Coronary artery (tissue), 2 donors: Measurements from ENCODE around the gene NMT1.

Source experiments
- DNase-seq: peaks from one replicate; pipeline ENCODE4 v3.0.0-alpha.2; 2017; ENCODE audit warnings: low spot score
- H3K27ac ChIP-seq, 2 donors: fragments of 200-600 bp; sonication (generic); one replicate each; pipeline ENCODE4 v1.5.1; 2016 to 2019
- H3K4me3 ChIP-seq: fragments of 200-600 bp; sonication (generic); 2 replicates; pipeline ENCODE4 v1.5.1; 2016; ENCODE audit warnings: mild to moderate bottlenecking, moderate library complexity
- CTCF ChIP-seq: fragments of 200-600 bp; sonication (generic); IDR thresholded peaks from one replicate; pipeline ENCODE4 v1.5.1; 2019; ENCODE audit warnings: antibody characterized with exemption

Gene NMT1

GRCh38 chr17:45104907-45105624, 43.9 kb downstream of the NMT1 start:
- TF ChIP-seq CTCF: no peak
- Histone ChIP-seq H3K27ac (peak overlapping the region in 1 of 2 donors; percentile 33), H3K4me3 (no peak overlapping the region)
- no peak for DNase-seq

- no peak for TF ChIP-seq CTCF
- H3K4me3 ChIP-seq: no peak overlapping the region
- DNase-seq: no peak
- peak overlapping the region; percentile 12 to 31 for H3K27ac ChIP-seq
These were observed 45.0 kb downstream of the NMT1 start for GRCh38 chr17:45106096-45106495.

- no peak for DNase-seq
- no peak for TF ChIP-seq CTCF
- no peak overlapping the region for H3K4me3 ChIP-seq
- H3K27ac ChIP-seq: peak overlapping the region; percentile 12 to 31
These were observed 45.5 kb downstream of the NMT1 start for GRCh38 chr17:45106582-45106981.

- Histone ChIP-seq H3K4me3 (no peak overlapping the region), H3K27ac (peak overlapping the region; percentile 21 to 31)
- DNase-seq: no peak
- no peak for TF ChIP-seq CTCF
These were observed 46.3 kb downstream of the NMT1 start for GRCh38 chr17:45107293-45108010.

GRCh38 chr17:45108051-45108450, 46.9 kb downstream of the NMT1 start:
- no peak for DNase-seq
- no peak for TF ChIP-seq CTCF
- Histone ChIP-seq H3K4me3 (no peak overlapping the region), H3K27ac (peak overlapping the region in 1 of 2 donors; percentile 21)

- no peak for TF ChIP-seq CTCF
- Histone ChIP-seq H3K4me3 (no peak overlapping the region), H3K27ac (peak overlapping the region; percentile 24 to 87)
- no peak for DNase-seq
These were observed 47.7 kb downstream of the NMT1 start for GRCh38 chr17:45108595-45109521.
